Glutamatergic neuron (in vitro differentiated cells): ENCODE data around the gene MSS51. TPM values are rescaled to one million over a fixed set of nuclear protein-coding genes. Genes with fewer than 3 reads are reported as not detected.

Source experiments
- DNase-seq: peaks from one replicate; pipeline ENCODE4 v3.0.0; 2022
- H3K27ac Mint-ChIP-seq: one replicate; pipeline ENCODE4 v1.8.0; 2020; ENCODE audit warnings: mild to moderate bottlenecking, mixed read lengths, inconsistent platforms; ENCODE audit not compliant: unreplicated experiment
- H3K27me3 Mint-ChIP-seq: one replicate; pipeline ENCODE4 v1.8.0; 2020; ENCODE audit warnings: mild to moderate bottlenecking, moderate library complexity, mixed read lengths, inconsistent platforms; ENCODE audit not compliant: unreplicated experiment
- H3K36me3 Mint-ChIP-seq: one replicate; pipeline ENCODE4 v1.8.0; 2020; ENCODE audit warnings: mild to moderate bottlenecking, mixed read lengths, inconsistent platforms; ENCODE audit not compliant: unreplicated experiment
- H3K4me1 Mint-ChIP-seq: one replicate; pipeline ENCODE4 v1.8.0; 2020; ENCODE audit warnings: mild to moderate bottlenecking, low read depth, mixed read lengths, inconsistent platforms; ENCODE audit not compliant: unreplicated experiment
- H3K4me3 Mint-ChIP-seq: one replicate; pipeline ENCODE4 v1.8.0; 2020; ENCODE audit warnings: mild to moderate bottlenecking, mixed read lengths, inconsistent platforms; ENCODE audit not compliant: unreplicated experiment
- H3K9me3 Mint-ChIP-seq: one replicate; pipeline ENCODE4 v1.8.0; 2020; ENCODE audit warnings: mild to moderate bottlenecking, moderate library complexity, mixed read lengths, inconsistent platforms; ENCODE audit not compliant: unreplicated experiment
- long read RNA-seq: library from polyadenylated mRNA; unstranded; transcript quantifications from one replicate; pipeline ENCODE4 v2.0.0, GENCODE V29; 2020; ENCODE audit not compliant: unreplicated experiment
- total RNA-seq: library from RNA; stranded (reverse); fragmentation: NEBNext Ultra II Directional; extraction: Animal tissue kit (Norgen Biotek cat#: 25700); gene quantifications from one replicate; pipeline ENCODE4 v1.2.1, GENCODE V29; 2021; ENCODE audit not compliant: unreplicated experiment
- TF ChIP-seq, protein P1 (sequence below): fragments of 200-600 bp; sonication (generic); IDR thresholded peaks from one replicate; pipeline ENCODE4 v1.5.0; 2021; ENCODE audit not compliant: partially characterized antibody, unreplicated experiment

The MSS51 gene
- 3.5 TPM for total RNA-seq
- long read RNA-seq: 0 reads

DNA sequence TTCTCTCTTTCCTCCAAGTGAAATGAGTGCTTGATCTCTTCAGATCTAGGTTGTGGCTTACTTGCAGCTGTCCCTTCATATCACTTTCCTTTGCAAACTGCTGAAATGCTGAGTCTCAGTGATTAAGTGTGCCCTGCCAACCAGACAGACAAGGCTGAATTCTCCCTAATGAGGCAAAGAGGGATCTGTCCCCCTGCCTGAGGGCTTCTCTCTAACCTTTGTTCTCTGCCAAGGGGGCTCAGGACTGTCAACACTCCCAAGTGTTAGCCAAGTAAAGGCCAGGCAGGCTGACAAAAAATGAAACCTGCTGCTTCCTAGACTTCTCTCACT lies at the start of gene MSS51:
TSS of gene MSS51 (minus strand) at position 24 of the 330 bp plus-strand sequence. CDS start 5,277 bp downstream, outside the sequence.
- Mint-ChIP-seq H3K9me3 (no peaks in the 10 kb centered on the region), H3K4me3 (no peak within 1 kb of the TSS), H3K36me3 (no peaks in the 10 kb centered on the region), H3K4me1 (peaks cover 4% of the 10 kb centered on the region), H3K27ac (no peak within 1 kb of the TSS), H3K27me3 (no peaks in the 10 kb centered on the region)
- no peak for DNase-seq
- TF ChIP-seq, protein P1, sequence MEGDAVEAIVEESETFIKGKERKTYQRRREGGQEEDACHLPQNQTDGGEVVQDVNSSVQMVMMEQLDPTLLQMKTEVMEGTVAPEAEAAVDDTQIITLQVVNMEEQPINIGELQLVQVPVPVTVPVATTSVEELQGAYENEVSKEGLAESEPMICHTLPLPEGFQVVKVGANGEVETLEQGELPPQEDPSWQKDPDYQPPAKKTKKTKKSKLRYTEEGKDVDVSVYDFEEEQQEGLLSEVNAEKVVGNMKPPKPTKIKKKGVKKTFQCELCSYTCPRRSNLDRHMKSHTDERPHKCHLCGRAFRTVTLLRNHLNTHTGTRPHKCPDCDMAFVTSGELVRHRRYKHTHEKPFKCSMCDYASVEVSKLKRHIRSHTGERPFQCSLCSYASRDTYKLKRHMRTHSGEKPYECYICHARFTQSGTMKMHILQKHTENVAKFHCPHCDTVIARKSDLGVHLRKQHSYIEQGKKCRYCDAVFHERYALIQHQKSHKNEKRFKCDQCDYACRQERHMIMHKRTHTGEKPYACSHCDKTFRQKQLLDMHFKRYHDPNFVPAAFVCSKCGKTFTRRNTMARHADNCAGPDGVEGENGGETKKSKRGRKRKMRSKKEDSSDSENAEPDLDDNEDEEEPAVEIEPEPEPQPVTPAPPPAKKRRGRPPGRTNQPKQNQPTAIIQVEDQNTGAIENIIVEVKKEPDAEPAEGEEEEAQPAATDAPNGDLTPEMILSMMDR: no peak

DNA sequence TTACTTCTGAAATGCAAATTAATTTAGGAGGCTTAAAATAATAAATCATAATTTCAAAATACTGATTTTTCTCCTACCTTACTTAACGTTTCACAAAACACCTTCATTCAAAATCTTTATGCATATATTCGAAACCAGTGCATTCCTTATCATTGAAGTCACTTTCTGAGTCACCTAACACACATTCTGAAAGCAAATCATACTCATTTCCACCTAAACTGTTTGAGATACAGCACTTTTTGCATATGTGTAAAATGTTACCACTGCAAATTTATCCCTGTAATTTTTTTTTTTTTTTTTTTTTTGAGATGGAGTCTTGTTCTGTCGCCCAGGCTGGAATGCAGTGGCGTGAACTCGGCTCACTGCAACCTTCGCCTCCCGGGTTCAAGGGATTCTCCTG lies 46.8 kb upstream of the MSS51 start:
- Mint-ChIP-seq H3K9me3 (no peaks in the 10 kb centered on the region), H3K27me3 (no peaks in the 10 kb centered on the region), H3K36me3 (no peaks in the 10 kb centered on the region), H3K4me3 (no peak overlapping the region), H3K4me1 (no peaks in the 10 kb centered on the region), H3K27ac (no peak overlapping the region)
- TF ChIP-seq, protein P1: no peak
- DNase-seq: no peak

DNA sequence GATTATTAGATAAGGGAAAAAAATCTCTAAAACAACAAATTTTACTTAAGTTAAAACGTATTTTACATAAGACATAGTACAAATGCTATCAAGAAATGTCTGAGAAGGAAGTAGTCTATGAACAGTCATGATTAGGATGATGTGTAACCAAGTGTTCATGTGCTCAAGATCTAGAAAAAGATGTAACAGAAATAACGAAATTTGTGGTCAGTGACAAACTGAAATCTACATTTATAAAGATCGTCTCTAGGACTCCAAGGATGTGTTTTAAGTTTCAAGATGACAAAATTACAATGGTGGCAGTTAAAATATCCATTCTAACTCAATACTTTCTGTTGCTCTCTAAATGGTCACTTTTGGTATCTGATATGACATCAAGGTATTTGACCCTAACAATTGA lies 45.3 kb upstream of the MSS51 start:
- DNase-seq: no peak
- H3K4me3 Mint-ChIP-seq: no peak overlapping the region

DNA sequence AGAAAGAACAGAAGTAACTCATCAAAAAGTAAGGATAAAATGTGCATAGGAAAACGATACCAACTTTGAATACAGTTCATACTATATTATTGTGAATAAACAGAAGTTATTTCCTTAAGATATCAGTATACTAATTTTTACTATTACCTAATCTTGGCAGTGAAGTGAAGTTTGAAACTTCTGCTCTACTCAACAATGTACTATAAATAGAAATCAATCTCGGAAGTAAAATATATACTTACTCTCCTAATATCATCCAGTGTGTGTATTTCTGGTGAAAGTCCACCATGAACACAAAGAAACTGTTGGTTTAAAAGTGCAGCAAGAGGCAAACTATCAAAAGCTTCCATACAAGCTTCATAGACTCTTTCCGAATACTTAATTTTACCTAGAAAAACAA lies 37.9 kb upstream of the MSS51 start:
- no peak overlapping the region for H3K4me3 Mint-ChIP-seq
- no peaks in the 10 kb centered on the region for H3K4me1 Mint-ChIP-seq
- DNase-seq: no peak
- H3K27ac Mint-ChIP-seq: no peak overlapping the region
- TF ChIP-seq, protein P1: no peak
- no peaks in the 10 kb centered on the region for H3K27me3 Mint-ChIP-seq
- H3K36me3 Mint-ChIP-seq: no peaks in the 10 kb centered on the region
- H3K9me3 Mint-ChIP-seq: no peaks in the 10 kb centered on the region

More for the DNA sequence above, 45.3 kb upstream of the MSS51 start:
- no peak overlapping the region for H3K27ac Mint-ChIP-seq
- no peaks in the 10 kb centered on the region for H3K27me3 Mint-ChIP-seq
- no peaks in the 10 kb centered on the region for H3K36me3 Mint-ChIP-seq
- H3K9me3 Mint-ChIP-seq: no peaks in the 10 kb centered on the region
- TF ChIP-seq, protein P1: no peak
- no peaks in the 10 kb centered on the region for H3K4me1 Mint-ChIP-seq

DNA sequence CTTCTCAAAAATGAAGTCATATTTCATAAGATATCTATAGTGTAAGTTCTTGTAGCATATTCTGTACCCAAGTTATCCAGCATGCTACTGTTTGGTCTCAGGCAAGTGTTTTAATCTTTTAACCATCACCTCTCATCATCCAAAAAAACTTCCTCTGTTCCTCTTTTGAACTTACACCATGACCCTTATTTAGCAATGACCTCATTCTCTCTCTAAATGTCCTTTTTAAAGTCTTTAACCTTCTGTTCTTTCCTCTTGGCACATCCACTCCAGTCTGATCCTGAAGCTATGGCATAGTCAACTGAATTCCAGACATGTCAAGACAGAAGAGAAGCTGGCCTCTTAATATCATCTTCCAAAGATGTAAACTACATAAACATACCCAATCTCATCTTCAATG lies 36.2 kb upstream of the MSS51 start:
- no peaks in the 10 kb centered on the region for H3K9me3 Mint-ChIP-seq
- no peaks in the 10 kb centered on the region for H3K36me3 Mint-ChIP-seq
- H3K27me3 Mint-ChIP-seq: no peaks in the 10 kb centered on the region
- H3K4me1 Mint-ChIP-seq: no peaks in the 10 kb centered on the region
- H3K4me3 Mint-ChIP-seq: no peak overlapping the region
- H3K27ac Mint-ChIP-seq: no peak overlapping the region
- TF ChIP-seq, protein P1: no peak
- no peak for DNase-seq
